Measurements from ENCODE around the gene MAPK7.

Gene MAPK7

GRCh38 chr17:19402171-19402570, 23.9 kb downstream of the MAPK7 start:
- DNase-seq, result no peak

- DNase-seq, result no peak
These were observed 24.7 kb downstream of the MAPK7 start for GRCh38 chr17:19403021-19403420.

GRCh38 chr17:19404264-19404663, 26.0 kb downstream of the MAPK7 start:
- no peak for DNase-seq

DNA sequence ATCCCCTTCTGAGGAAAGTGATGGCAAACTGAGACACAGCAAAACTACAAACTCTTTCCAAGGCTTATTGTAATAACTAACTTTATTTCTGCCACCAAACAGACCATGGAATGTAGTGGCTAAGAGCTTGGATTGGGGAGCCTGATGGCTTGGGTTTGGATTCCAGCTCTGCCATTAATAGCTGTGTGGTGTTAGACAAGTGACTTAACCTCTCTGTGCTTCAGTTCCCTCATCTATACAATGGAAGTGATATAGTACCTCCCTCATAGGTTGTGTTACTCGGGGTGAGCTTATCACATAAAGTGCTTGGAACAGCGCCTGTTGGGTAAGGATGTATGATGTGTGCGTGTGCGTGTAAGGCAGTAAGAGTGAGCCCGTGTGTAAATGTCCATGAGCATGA, 26.8 kb downstream of the MAPK7 start:
- DNase-seq, result no peak

GRCh38 chr17:19407601-19408345, 29.5 kb downstream of the MAPK7 start:
- no peak for DNase-seq

DNA sequence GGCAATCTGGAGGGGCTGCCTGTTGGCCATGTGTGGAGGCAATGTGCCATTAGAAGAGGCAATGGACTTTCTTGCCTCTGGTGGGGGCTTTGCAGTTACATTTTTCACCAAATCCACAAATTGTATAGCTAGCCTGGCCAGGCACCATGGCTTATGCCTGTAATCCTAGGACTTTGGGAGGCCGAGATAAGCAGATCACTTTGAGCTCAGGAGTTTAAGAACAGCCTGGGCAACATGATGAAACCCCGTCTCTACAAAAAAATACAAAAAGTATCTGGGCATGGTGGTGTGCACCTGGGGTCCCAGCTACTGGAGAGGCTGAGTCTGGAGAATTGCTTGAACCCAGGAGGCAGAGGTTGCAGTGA, 30.0 kb downstream of the MAPK7 start:
- no peak for DNase-seq

DNA sequence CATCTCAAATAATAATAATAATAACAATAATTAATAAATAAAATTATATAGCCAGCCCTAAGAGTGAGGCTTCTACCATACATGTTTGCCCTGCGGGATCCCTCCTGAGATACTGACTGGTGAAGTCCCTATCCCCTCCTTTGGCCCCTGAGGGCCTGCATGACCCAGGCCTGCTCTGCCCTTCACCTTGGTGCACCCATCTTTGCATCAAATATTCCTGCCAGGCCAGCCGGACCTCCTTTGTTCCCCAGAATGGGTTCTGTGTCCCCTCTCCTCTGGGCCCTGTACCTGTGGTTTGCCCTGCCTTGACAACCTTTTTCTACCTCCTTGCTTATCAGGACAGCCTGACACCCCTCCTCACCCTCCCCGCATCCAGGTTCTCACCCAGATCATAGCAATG, 30.8 kb downstream of the MAPK7 start:
- DNase-seq, result no peak

GRCh38 chr17:19409509-19409908, 31.2 kb downstream of the MAPK7 start:
- DNase-seq, result no peak

DNA sequence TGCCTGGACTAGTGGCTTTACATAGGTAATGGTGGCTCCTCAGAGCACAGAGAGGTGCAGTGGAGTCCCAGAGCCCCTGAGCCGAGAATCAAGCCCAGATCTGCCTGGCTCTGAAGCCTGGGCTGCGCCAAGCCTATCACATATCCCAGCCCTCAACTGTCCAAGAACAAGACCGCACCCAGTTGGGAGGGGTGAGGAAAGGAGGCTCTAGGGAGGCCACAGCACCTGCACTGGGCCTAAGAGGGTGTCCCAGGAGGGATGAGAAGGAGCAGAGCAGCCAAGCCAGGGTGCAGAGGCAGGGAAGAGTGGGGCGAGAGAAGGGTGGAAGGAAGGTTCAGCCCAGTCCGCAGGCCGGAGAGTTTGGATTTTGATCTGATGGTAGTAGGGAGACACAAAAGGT, 31.8 kb downstream of the MAPK7 start:
- DNase-seq, result peak; percentile 55

GRCh38 chr17:19410875-19411620, 32.8 kb downstream of the MAPK7 start, which contains the start of gene RNF112:
RNF112 (plus strand) TSS chr17:19411232; CDS start chr17:19411409, 177 bp downstream.
- no peak for DNase-seq

- no peak for DNase-seq
These were observed 33.3 kb downstream of the MAPK7 start for GRCh38 chr17:19411631-19412030.

GRCh38 chr17:19412510-19412909, 34.2 kb downstream of the MAPK7 start:
- DNase-seq, result no peak

DNA sequence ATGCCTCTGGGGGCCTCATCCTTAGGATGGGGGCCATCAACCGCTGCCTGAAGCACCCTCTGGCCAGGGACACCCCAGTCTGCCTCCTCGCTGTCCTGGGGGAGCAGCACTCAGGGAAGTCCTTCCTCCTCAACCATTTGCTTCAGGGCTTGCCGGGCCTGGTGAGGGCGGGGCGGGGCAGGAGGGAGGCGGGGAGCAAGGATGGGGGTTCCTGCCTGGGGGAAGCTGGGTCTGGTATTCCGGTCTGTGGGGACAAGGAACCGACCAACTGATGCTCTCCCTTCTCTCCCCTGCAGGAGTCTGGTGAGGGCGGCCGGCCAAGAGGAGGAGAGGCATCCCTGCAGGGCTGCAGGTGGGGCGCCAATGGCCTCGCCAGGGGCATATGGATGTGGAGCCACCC, 34.7 kb downstream of the MAPK7 start:
- DNase-seq, result no peak

DNA sequence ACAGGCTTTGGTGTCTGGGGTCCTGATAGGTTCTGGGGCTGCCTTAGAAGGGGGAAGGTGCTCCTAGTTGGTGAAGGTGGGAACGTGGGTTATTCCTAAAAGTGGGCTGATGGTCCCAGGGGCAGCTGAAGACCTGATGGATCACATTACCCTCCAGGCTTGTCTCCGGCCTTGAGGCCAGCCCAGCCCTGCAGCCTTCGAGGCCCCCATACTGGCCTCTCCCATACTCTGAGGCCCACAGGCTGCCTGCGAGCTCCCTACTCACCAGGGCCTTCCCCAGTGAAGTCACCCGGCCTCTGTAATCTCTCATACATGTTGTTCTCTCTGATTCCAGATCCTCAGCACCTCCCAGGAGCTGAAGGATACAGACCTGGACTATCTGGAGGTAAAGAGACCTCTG, 35.5 kb downstream of the MAPK7 start:
- DNase-seq, result no peak

DNA sequence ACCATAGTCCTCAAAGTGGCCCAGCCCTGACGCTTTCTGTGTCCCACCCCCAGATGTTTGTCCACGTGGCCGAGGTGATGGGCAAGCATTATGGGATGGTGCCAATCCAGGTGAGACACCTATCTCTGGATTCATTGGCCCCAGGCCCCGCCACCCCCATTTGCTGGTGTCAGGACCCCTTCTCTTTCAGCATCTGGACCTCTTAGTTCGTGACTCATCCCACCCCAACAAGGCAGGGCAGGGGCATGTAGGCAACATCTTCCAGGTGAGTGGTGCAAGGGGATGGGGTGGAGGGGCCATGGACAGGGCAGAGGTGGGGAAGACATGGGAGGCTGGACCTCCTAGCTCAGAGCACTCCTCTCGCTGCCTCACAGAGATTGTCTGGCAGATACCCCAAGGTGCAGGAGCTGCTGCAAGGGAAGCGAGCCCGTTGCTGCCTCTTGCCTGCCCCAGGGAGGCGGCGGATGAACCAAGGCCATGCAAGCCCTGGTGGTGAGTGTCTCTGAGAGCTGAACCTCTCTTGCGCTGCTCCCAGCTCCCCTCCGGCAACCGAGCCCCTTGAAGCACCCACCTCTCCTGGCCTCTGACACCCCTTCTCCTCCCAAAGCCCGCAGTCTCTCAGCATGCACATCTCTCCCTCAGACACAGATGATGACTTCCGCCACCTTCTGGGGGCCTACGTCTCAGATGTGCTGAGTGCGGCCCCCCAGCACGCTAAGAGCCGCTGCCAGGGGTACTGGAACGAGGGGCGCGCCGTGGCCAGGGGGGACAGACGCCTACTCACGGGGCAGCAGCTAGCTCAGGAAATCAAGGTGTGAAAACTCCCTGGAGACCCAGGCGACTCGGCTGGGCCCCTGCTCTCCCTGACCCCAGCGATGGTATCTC, 36.3 kb downstream of the MAPK7 start:
- no peak for DNase-seq

DNA sequence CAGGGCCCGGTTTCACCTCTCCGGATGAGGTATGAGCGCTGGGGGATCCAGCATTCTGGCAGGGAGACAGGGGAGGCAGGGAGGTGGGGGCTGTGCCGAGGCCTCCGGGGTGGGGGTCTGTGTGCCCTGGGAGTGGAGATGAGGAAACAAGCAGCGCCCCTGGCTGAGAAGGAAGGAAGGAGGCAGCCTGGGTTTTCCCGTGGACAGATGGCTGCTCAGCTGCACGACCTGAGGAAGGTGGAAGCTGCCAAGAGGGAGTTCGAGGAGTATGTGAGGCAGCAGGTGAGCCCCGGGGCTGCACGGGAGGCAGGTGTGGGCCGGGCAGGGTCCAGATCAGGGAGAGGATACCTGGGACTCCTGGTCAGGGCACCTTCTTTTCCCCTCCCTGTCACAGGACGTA, 37.0 kb downstream of the MAPK7 start:
- no peak for DNase-seq

DNA sequence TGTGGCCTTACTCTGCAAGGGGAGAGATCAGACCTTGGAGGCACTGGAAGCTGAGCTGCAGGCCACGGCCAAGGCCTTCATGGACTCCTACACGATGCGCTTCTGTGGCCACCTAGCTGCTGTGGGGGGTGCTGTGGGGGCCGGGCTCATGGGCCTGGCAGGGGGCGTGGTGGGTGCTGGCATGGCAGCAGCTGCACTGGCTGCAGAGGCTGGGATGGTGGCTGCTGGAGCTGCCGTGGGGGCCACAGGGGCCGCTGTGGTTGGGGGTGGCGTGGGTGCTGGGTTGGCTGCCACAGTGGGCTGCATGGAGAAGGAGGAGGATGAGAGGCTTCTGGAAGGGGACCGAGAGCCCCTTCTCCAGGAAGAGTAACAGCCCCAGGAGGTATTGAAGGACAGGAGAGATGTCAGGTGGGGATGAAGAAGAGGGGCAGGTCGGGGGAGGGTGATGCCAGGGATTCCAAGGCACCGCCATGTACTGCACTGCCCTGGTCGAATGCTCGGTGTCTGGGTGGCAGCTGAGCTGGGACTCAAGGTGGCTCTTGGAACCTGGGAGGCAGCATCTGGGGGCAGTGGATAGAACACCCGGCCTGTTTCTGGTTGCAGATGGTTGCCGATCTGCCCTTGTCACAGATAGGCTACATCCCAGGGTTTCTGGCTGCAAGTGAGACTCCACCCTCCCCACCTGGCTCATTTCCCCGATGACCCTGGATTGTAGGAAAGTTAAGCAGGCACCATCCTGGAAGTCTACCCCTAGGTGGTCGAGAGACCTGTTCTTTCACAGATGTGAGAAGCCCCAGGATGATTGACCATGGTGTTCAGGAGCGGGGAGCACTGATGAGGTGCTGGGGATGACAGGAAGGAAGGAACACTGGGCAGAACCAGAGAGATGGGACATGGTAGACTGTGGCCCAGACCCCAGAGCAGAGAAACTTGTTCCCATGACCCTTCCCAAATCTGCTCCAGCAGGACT, 37.8 kb downstream of the MAPK7 start:
- no peak for DNase-seq

DNA sequence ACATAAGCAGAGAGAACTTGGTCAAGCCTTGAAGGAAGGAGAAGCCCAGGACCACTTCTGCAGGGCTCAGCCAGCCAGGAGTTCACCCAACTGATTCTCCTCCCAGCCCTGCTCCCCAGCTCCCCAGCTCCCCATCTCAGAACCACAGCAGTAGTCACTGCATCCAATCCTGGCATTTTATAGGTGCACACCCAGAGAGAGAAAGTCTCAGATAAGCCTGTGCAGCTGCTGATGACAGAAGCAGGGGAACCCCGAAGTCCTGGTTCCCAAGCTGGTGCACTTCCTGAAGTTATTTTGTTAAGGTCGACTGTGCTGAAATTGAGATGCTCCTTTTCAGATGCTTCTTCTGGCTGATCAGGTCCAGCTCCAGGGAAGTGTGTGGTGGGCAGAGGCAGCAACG, 39.3 kb downstream of the MAPK7 start:
- no peak for DNase-seq

DNA sequence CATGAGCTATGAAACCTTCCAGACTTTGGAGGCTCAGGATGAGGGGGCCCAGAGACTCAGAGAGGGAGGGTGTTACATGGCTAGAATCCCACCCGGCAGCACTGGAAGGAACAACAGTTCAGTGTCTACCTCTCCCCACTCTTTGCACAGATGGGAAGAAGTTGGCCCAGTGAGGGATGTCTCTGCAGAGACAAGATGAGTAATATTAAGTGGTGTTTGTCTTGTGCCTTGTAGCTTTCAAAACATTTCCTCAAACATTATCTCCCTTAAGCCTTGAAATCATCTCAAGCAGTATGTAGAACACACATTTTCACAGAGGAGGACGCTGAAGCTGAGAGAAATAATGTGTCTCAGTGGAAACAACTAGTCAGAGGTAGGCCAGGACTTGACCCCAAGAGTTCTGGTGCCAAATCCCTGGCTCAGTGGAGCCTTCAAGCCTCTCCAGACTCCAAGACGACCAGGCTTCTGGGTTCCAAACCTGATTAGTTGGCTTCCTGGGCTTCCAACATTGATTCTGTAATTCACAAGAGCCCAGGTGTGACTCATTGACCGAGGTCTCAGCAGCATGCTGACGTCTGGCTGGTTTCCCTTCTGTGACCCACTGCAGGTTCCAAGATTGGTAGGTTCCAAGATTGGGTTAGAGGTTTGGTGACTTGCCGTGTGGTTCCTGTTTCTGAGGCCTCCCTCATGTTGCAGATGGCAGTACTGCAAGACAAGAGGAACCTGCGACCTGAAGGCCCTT, 40.1 kb downstream of the MAPK7 start:
- no peak for DNase-seq

DNA sequence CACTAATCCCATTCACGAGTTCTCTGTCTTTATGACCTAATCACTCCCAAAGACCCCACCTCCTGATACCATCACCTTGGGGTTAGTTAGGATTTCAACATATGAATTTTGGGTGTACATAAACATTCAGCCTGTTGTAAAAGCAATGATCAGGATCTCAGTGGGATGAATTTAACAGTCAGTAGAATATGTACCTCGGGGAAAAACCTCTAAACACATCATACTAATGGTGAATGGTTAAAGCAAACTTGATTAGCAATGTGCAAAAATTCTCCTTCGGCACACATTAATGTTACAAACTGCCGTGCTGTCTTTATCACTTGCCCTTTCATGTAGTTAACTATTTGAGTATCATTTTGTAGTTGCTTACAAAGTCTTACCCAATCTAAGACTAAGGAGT, 42.9 kb downstream of the MAPK7 start:
- DNase-seq, result no peak

DNA sequence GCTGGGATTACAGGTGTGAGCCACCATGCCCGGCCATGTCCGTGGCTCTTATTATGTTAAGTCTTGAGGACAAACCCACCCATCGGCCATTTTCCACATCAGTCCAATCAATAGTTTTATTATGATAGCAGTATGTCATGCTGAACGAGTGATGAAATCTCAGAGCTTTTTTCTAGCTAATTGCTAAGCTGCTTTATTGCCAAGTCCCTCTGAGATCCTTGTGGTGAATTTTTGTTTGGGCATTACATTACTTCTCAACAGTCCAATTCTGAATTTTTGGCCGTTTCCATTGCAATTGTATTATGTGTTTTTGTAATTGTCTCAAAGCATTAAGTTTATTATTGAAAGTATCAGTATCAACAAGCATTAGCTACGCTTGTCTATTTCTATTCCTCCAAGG, 43.6 kb downstream of the MAPK7 start:
- no peak for DNase-seq
